NCI-H2029 (cell line): ENCODE measurements around the gene FOXP1.
A peak's percentile ranks its signal among the peaks of the same experiment; 100 is the strongest.

Experiments used
- DNase-seq: peaks from one replicate; lab custom pipeline; 2025; lab: John Stamatoyannopoulos, UW

FOXP1 gene

DNA sequence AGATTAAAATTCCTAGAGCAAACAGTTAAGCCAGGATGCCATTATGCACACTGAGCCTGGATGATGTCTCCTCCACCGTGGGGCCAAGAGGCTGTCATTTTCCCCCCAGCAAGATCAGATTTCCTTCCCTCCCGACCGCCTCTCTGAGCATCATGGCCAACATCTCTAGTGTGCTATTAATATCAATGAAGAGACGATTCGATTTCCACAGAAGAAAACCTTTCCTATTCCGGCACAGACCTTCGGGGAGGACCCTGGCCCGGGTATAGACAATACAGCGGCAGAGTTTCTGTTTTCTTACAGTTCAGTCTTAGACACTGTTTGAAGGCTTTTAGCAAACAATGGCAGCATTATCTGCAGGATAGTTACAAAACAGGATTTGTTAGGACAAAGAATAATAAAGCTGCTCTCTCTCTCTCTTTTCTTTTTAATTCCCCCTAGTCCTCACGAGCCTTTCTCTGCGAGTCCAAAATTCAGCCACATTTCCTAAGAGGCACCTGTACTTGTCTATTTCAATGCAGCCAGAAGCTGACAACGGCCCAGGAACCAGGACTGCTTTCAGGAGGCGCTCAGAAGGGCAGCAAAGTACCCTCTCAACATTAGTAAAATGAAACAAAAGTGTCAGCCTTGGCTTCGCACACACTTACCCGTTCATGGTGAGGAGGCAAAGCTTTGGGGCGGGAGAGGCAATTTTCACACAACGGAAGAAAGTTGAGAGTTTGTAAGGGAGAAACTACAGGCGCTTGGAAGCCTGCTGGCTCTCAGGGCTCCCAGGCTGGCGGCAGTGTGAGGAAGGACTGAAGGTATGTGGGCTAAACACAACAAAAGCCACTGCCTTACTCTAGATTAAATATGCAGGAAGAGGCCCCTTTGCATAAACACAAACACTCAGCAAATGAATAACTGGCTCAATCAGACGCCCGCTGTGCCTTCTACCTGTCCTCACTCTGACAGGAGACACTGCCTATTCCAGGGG, 278.0 kb downstream of the FOXP1 start:
- no peak for DNase-seq

DNA sequence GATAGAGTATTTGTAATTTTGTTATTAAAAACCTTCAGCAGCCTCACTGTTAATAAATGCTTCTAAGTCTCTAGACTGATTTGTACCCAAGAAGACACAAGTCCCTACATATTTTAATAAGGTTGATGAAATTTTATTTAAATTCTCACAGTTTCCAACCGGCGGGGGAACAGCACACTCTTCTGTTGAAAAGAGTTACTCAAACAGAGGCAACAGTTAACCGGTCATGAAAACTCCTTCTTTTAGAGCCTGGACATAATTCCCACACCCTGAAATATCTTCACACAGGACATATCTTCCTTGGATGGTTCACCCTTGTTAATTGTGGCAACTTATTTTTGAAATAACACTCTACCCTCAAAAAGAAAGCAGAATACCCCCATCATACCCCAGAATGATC, 278.8 kb downstream of the FOXP1 start:
- no peak for DNase-seq

DNA sequence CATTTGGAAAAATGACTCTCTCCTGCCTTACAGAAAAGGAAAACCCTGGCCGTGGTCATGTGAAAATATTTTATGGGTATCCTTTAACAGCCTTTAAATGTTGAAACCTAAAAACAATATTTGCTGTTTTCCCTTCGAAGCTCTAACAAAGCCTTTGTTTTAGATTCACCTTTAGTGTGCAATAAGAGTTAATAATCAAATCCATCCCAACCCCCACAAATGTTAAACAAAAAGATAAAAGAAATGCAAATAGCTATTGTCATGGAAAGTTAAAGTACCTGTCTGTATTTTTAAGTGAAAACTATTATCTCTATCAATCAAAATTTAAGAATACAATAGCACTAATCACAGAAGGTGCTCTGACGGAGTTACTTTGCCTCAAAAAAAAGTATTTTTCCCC, 279.3 kb downstream of the FOXP1 start:
- DNase-seq = no peak

DNA sequence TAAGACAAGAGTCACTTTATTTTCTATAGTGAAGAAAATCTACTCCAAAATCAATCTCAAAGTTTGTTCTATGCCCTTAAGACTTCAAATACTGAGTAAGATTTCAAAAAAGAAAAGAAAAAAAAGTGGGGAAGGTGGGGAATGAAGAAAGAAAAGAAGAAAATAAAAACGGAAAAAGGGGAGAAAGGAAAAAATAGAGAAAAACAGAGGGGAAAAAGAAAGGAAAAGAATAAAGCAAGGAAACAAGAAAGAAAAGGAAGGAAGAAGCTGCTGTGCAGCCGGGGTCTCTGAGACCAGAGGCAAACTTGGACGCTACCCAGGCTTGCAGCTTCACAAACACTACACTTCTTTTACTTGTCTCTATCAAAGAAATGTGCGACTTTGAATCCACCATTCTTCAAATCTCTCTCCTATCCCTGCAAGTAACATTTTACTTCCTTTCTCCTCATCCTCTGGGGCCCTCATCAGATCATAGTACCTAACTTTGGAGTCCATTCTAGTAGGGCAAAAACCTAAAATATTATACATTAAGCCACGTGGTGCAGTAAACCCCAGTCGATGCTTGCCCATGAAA, 279.8 kb downstream of the FOXP1 start:
- no peak for DNase-seq

DNA sequence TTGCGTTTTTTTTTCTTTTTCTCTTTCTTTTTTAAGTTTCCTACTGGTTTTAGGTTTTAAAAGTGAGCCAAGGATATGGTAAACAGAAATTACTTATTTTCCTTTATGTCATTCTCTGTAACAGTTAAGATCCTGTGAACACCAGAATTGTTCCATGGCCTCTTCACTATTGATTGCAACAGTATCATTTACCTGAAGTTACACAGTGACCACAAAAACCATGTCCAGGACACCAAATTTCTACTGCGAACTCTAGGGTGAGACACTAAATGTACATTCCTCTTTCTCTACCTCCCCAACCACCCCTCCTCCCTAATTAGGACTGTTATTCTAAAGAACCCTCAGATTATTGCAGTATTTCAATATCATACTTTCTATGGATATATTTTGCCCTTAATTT, 280.9 kb downstream of the FOXP1 start:
- no peak for DNase-seq

DNA sequence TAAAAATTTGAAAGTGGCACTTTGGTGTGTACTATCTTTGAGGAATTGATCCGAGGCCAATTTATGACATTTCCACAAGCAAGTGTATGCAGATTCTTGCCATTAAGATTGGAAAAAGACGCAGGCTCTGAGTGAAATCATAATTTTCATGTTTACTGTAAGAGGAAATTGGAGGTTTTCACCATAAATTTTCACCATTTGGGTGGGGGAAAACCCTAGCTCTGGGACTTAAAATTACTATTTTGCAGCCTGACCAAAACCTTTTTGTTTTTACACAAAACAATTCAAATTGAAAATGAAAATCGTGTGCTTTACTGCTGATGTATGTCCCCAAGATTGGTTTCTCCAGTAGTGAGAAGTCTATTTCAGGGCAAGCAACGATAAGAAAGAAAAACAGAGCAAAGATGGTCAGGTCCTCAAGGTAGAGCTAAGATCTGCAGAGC, 282.6 kb downstream of the FOXP1 start:
- no peak for DNase-seq

DNA sequence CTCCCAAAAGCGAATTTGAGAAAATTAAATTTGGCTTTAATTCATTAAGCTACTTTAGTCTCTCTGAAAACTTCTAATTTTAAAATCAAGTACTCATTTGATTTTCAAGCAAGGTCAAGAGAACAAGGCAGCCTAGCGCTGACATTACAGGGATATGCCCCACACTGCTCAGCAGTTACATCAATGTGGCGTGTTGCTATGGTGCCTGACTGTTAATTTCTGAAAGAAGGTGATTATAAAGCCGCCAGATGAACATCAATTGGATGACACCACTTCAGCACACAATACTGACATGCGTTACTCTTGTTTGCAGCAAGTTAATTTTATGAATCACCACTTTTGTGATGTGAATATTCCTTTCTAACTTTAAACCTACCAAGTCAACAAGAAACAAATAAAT, 284.4 kb downstream of the FOXP1 start:
- peak; percentile 19 for DNase-seq

DNA sequence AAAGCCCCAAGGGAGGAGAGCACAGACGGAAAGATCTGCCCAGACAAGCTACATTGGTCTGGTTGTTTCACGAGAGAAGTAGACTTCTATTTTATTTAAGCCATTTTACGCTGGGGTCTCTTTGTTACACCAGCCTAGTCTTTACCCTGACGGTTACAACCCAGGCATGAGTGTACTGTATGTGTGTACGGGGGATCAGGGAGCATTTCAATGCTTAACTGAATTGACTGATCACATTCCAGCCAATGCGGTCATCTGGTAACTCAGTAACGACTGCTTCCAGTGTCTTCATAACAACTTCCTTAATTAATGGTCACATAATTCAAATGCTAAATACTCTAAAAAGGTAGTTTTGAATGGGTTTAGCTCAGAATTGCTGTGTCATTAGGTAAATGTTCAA, 288.6 kb downstream of the FOXP1 start:
- no peak for DNase-seq

DNA sequence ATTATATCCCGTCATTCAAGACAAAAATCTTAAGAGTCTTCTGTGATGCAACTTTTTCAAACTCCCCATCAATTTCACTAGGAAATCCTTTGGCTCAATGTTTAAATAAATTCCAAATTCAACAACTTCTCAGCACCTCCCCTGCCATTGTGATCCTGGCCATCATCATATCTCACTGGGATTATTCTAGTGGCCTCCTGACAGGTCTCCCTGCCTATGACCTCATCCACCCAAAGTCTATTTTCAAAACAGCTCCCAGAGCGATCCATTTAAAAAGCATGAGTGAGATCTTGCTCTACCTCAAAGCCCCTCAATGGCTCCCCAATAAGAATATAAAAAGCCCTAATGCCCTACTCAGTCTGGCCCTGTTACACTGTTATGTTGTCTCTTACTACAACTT, 293.2 kb downstream of the FOXP1 start:
- DNase-seq = no peak

DNA sequence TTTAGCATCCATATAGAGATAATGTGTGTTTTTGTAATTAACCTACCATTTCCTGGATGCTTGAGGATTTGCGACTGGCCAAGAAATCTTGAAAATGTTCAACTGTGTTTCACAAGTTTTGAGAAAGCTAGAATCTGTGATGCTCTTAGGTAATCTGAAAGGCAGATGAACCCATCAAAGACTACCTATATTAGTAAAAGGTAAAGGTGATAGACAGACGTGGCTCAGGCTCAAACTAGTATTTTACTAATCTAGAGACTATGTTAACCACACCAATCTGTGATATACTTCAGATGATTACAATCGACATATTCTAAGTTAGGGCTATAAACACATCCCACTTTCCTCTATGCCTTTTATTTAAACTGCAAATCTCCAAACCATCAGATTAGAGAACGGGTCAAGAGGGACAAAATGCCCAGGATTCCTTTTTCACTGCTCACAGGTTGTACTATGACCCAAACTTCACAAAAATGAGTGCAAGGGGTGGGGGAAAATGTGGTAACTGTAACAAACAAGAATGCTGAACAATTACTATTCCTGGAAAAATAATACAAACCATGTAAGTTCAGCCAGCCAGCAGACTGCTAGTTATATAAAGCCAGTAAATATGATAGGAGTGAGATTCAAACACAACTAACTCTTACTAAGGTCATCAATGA, 295.1 kb downstream of the FOXP1 start:
- no peak for DNase-seq

DNA sequence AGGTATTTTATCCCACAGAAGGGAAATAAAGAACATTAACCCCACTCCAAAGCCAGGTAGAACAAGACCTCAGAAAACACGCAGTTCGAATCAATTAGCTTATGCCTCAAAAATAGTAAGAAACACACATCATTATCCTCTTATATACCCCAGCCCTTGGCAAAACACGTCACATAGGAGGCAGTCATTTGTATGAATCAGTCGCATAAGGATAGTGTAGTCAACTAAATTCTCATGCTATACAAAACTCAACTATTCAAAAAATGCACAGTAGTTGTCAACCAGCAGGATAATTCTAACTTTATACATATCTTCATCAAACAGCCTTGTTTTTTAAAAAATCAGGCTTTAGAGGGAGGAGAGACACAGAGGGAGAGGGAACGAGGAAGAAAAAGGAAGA, 298.4 kb downstream of the FOXP1 start:
- DNase-seq = no peak

DNA sequence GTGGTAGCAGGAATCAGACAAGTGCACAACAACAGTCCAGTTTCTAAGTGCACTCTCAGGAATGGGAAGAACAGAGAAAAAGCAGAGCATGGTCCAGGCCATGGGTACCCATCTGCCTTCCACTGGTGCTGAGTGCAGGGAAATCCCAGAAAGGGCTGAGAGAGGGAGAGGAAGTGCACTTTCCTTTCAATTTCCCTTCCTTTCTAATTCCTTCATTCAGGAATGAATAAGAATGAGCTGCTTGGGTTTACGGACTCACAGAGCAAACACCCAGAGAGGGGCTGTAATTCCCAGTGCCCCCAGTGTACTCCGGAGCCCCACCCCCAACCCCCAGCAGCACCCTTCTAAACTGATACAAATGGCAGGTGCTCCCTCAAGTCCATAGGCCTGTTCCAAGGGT, 300.6 kb downstream of the FOXP1 start:
- no peak for DNase-seq

DNA sequence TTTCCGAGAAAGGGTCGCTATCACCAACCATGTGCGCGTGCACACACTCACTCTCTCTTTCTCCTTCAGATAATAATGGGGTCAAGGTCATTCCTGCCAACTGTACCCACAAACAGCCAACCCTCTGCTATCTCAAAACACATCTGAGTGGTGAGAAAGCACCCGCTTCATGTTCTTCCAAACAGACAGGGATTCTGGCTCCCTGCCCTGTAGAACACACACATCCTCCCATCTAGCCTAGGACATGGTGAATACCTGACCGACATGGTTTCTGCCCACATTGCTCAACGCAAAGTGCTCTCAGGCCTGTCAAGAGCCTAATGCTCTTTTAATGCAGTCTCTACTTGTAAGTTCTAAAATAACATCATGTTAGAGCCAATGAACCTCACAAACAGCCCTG, 302.2 kb downstream of the FOXP1 start:
- no peak for DNase-seq

DNA sequence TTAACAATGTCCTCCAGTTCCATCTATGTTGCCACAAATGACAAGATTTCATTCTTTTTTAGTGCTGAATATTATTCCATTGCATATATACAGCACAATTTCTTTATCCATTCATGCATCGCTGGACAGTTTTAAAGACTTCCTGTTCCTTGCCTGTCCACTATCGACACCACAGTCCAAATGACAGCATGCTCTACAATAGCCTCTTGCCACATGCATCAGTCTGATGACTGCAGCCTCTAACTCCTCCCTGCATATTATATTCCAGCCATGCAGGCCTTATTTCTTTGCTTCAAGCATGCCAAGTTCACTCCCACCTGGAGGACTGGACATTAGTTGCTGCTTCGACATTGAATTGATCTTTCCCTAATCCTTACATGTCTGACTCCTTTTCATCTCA, 306.2 kb downstream of the FOXP1 start:
- no peak for DNase-seq

DNA sequence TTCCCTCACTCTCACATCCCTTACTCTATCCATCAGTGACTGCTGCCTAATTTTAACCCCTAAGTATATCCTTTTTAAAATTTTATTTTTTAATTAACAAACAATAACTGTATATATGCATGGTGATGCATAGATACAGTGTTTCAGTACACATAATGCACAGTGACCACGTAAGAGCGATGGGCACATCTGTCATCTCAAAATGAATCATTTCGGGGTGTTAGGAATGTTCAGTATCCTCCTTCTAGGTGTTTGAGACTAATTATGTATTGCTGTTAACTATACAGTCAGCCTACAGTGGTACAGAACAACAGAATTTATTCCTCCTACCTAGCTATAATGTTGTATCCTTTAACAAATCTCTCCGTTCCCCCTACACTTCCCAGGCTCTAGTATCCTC, 307.0 kb downstream of the FOXP1 start:
- no peak for DNase-seq

DNA sequence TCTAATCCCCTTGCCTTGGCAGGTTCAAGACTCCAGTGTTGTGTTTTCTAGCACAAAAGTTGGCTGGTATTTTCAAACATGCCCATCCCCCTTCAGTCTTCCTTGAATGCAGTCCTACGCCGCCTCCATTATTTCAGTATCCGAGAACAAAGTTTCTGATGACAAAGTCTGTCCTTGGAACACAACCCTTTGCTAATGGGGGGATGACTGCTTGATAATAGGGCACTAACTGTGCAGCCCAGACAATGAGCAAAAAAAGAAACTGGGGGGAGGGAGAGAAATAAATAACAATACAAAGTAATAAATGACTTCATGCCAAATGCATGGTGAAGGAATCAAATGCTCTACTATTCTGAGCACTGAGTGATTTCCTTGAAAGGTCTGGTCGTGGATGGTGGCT, 310.1 kb downstream of the FOXP1 start:
- DNase-seq = no peak

DNA sequence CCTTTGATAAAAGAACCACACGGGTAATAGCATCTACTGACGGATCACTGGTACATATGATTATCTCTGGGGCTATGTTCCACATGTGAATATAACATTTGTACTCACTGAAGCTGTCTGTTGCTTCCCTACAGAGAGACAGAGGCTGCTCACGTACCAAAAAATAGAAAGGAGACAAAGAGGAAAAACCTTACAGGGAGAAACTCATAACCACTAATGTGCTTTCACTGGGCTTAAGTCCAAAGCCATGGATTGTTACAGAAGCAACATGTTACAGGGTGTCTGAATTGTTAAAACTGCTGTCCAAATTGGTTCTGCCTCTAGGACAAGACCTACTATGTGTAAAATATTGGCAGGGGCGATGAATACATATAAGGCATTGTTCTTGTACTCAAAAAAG, 311.9 kb downstream of the FOXP1 start:
- DNase-seq = no peak

DNA sequence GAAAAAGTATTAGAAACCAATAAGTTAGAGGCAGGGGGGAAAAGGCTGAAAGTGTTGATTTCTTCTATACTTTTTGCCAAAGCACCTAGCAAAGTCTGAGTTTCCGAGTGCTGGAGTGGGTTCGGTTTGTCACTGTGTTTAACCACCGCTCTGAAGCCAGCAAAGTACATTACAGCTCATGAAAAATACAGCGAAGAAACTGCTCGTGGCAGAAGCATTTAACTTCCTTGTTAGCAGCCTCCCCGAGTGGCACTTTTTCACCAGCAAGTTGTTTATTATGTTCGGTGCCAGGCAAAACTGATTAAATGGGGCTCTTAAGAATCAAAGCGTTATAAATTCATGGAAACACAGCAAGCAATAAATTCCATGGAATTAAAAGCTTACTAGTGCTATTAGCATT, 313.6 kb downstream of the FOXP1 start:
- no peak for DNase-seq

DNA sequence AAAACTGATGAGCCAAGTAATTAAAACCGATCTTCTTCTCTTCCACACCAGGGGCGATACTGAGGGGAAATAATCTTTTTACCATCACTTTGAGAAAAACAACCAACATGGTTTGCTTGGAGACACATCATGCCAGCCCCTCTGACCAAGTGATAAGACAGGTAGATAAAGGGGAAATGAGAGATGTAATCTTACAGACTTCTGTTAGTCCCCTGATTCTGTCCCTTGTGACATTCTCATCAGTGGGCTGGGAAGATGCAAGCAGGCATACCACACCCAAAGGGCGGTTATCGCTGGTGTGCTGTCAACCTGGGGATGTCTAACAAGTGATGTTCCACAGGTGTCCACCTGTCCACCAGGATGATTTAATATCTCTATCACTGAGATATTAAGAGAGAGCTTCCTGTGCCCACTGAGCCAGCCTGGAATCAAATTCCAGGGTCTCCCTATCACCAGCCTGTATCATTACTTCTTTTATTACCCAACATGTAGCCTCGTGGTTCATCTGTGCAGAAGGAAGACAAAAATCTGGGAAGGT, 315.0 kb downstream of the FOXP1 start:
- DNase-seq = no peak

DNA sequence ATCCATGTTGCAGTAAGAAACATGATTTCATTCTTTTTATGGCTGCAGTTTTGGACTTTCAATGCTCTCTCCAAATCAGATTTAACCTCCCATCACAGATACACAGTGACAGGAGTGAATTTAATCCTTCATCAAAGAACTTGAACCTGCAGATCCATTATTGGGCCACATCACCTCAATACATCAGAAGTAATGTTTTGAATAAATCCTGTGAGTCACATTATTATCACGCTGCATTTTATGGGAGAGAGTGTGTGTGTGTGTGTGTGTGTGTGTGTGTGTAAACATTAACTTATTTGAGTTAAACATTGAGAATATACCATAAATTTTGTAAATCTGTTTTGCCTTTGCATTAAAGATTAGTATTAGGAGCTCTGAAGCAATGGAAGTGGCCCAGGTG, 316.7 kb downstream of the FOXP1 start:
- DNase-seq = no peak

DNA sequence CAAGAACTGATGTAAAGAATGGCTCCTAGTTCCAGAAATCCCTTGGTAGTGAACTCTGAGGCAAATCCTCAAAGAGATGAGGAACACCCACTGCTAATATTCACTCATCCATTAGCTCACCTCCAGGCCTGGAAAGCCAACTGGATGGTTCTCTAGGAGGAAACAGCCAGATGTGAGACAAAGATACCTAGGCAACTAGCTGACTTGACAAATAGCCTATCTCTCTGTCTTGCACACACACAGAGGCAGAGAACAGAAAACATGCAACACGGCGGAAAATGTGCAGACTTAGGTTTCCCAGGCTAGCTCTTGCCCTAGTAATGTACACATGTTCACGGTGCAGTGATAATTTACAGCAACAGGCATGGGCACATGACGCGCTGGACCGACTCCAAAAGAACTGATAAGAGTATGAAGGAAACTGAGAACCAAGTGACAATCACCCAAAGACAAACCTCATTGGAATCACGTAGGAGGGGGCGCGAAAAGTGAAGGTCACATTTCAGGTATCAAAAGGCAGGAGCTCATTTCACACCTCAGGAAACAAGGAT, 318.1 kb downstream of the FOXP1 start:
- no peak for DNase-seq

DNA sequence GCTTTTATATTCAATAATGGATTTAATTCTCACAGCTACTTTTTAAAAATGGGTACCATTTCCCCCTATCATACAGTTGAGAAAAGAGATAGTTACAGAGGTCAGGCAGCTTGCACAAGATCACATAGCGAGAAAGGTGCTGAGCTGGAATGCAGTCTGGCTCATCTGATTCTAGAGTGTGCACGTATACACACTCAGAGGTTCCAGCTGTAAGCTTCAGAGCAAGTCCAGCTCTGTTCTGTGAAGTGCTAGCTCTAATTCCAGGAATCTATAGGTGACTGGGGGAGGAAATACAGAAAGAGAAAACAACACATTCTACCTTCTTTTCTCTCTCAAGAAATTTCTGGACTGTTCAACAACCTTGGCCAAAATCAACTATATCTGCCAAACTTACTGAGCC, 318.7 kb downstream of the FOXP1 start:
- DNase-seq = no peak
